ENCODE data around the gene NR2F1-AS1.

DNA sequence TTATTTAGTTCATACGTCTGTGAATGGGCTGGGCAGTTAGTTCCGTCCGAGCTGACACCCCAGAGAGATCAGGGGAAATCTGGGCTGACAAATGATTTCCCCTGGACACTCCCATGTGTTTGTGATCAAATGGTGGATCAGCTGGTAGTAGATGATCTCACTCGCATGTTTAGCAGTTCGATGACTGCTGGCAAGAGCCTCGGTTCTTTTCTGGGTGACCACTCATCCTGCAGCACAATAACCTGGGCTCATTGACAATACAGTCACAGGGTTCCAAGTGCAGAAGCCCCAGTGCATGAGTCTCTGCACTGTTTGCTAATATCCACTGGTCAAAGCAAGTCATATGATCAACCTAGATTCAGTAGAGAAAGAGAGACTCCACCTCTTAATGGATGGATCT lies 155.9 kb downstream of the NR2F1-AS1 start:
- TF ChIP-seq, protein P1, sequence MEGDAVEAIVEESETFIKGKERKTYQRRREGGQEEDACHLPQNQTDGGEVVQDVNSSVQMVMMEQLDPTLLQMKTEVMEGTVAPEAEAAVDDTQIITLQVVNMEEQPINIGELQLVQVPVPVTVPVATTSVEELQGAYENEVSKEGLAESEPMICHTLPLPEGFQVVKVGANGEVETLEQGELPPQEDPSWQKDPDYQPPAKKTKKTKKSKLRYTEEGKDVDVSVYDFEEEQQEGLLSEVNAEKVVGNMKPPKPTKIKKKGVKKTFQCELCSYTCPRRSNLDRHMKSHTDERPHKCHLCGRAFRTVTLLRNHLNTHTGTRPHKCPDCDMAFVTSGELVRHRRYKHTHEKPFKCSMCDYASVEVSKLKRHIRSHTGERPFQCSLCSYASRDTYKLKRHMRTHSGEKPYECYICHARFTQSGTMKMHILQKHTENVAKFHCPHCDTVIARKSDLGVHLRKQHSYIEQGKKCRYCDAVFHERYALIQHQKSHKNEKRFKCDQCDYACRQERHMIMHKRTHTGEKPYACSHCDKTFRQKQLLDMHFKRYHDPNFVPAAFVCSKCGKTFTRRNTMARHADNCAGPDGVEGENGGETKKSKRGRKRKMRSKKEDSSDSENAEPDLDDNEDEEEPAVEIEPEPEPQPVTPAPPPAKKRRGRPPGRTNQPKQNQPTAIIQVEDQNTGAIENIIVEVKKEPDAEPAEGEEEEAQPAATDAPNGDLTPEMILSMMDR (IDR thresholded peaks at IDR 0.05): no peak
- TF ChIP-seq SIN3A (IDR thresholded peaks at IDR 0.05; ENCODE audit: borderline replicate concordance, insufficient read depth, low read depth, low read length): no peak
- no peak for TF ChIP-seq POLR2AphosphoS5 (IDR thresholded peaks at IDR 0.05; ENCODE audit: low read depth, low read length)
- TF ChIP-seq, protein P2, sequence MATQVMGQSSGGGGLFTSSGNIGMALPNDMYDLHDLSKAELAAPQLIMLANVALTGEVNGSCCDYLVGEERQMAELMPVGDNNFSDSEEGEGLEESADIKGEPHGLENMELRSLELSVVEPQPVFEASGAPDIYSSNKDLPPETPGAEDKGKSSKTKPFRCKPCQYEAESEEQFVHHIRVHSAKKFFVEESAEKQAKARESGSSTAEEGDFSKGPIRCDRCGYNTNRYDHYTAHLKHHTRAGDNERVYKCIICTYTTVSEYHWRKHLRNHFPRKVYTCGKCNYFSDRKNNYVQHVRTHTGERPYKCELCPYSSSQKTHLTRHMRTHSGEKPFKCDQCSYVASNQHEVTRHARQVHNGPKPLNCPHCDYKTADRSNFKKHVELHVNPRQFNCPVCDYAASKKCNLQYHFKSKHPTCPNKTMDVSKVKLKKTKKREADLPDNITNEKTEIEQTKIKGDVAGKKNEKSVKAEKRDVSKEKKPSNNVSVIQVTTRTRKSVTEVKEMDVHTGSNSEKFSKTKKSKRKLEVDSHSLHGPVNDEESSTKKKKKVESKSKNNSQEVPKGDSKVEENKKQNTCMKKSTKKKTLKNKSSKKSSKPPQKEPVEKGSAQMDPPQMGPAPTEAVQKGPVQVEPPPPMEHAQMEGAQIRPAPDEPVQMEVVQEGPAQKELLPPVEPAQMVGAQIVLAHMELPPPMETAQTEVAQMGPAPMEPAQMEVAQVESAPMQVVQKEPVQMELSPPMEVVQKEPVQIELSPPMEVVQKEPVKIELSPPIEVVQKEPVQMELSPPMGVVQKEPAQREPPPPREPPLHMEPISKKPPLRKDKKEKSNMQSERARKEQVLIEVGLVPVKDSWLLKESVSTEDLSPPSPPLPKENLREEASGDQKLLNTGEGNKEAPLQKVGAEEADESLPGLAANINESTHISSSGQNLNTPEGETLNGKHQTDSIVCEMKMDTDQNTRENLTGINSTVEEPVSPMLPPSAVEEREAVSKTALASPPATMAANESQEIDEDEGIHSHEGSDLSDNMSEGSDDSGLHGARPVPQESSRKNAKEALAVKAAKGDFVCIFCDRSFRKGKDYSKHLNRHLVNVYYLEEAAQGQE (IDR thresholded peaks at IDR 0.05; ENCODE audit: insufficient read depth in 1 of 2, low read depth in 2 of 2, low read length in 1 of 2): no peak

Measured in Panc1 (cell line).